ENCODE measurements around the gene DNAH8.

- no peak for TF ChIP-seq CTCF (IDR thresholded peaks at IDR 0.05; ENCODE audit: low read depth, low read length, poor library complexity, severe bottlenecking)
- TF ChIP-seq EZH2phosphoT487 (IDR thresholded peaks at IDR 0.05; ENCODE audit: borderline replicate concordance, low read length) = no peak
Observed at GRCh38 chr6:38801305-38801704, 86.2 kb downstream of the DNAH8 start.
